Esophagus muscularis mucosa (tissue), 4 donors: Measurements from ENCODE around the gene THOP1. TPM values are rescaled to one million over a fixed set of nuclear protein-coding genes. Genes with fewer than 3 reads are reported as not detected.

Experiments
- DNase-seq: peaks from one replicate; pipeline ENCODE4 v3.0.0-alpha.2; 2017; ENCODE audit errors: extremely low spot score
- H3K27ac ChIP-seq, 4 donors: fragments of 200-600 bp; sonication (generic); replicated peaks in 1 of 4; 1 replicate in 3 of 4; 2 replicates in 1 of 4; pipeline ENCODE4 v1.5.1; 2016 to 2019; ENCODE audit warnings: mild to moderate bottlenecking in 1 of 4
- H3K27me3 ChIP-seq, 4 donors: fragments of 200-600 bp; sonication (generic); one replicate each; pipeline versions ENCODE4 v1.5.1 to v1.6.0; 2016 to 2019
- H3K36me3 ChIP-seq, 4 donors: fragments of 200-600 bp; sonication (generic); one replicate each; pipeline ENCODE4 v1.5.1; 2016 to 2019
- H3K4me1 ChIP-seq, 4 donors: fragments of 200-600 bp; sonication (generic); one replicate each; pipeline ENCODE4 v1.5.1; 2016 to 2019
- H3K4me3 ChIP-seq, 4 donors: fragments of 200-600 bp; sonication (generic); 1 replicate in 2 of 4; 2 replicates in 2 of 4; pipeline ENCODE4 v1.5.1; 2016 to 2019; ENCODE audit warnings: mild to moderate bottlenecking in 4 of 4, moderate library complexity in 1 of 4
- H3K9me3 ChIP-seq, 4 donors: fragments of 200-600 bp; sonication (generic); 1 replicate in 3 of 4; 2 replicates in 1 of 4; pipeline ENCODE4 v1.5.1; 2016 to 2019
- CTCF ChIP-seq, 3 experiments: fragments of 200-600 bp in 2 of 3; fragments of 450-650 bp in 1 of 3; sonication (generic) in 2 of 3; IDR thresholded peaks; one replicate each; pipeline ENCODE4 v1.5.1; 2017 to 2019; ENCODE audit warnings: antibody characterized with exemption in 3 of 3, mild to moderate bottlenecking in 2 of 3, moderate library complexity in 1 of 3
- EP300 ChIP-seq: sonication (generic); formaldehyde crosslinking; IDR thresholded peaks from one replicate; pipeline ENCODE4 v1.6.1; 2017; ENCODE audit warnings: antibody characterized with exemption
- POLR2A ChIP-seq: fragments of 450-650 bp; IDR thresholded peaks from one replicate; pipeline ENCODE4 v1.6.1; 2017; ENCODE audit warnings: antibody characterized with exemption, moderate library complexity, mild to moderate bottlenecking, low read depth
- POLR2AphosphoS5 ChIP-seq, 2 donors: sonication (generic); formaldehyde crosslinking; IDR thresholded peaks; one replicate each; pipeline ENCODE4 v1.6.1; 2017; ENCODE audit warnings: antibody characterized with exemption in 2 of 2
- WGBS: methylation state at CpG from one replicate; pipeline ENCODE4 v1.1.5; 2018; 5-methylcytosine and 5-hydroxymethylcytosine counted together
- intact Hi-C: fragments of 100-400 bp; cut with DNase I; formaldehyde crosslinking; loops from one replicate; pipeline ENCODE4 v1.15.1; 2023
- total RNA-seq, 4 donors: library from RNA; depleted of rRNA; stranded (reverse); fragments of >200 nt; gene quantifications; one replicate each; pipeline versions ENCODE4 v1.1.0 to v1.2.1, GENCODE V29; 2016

The THOP1 gene
- total RNA-seq, 4 donors from 2014 or later, result 22.8 to 65.3 (median 42.4) TPM

GRCh38 chr19:2837430-2837829 is 52.1 kb downstream of the THOP1 start:
- no peak for DNase-seq
- H3K36me3 ChIP-seq, result peaks cover 22 to 44% (median 35%) of the 10 kb centered on the region in 4 donors
- no peak overlapping the region for H3K4me3 ChIP-seq
- H3K4me1 ChIP-seq, result peaks cover 3 to 14% (median 10%) of the 10 kb centered on the region in 4 donors
- intact Hi-C loops, result no loop called here
- WGBS, result 94% methylated on average over 4 of the region's 4 CpGs
- peaks cover 12 to 58% (median 45%) of the 10 kb centered on the region in 4 donors for H3K9me3 ChIP-seq
- TF ChIP-seq POLR2A (no peak), CTCF (IDR thresholded peaks at IDR 0.05) (no peak), EP300 (no peak), POLR2AphosphoS5 (IDR thresholded peaks at IDR 0.05) (no peak)
- no peaks in the 10 kb centered on the region for H3K27me3 ChIP-seq
- H3K27ac ChIP-seq, result no peak overlapping the region

GRCh38 chr19:2840794-2841791 is 55.8 kb downstream of the THOP1 start, which contains the start of gene ZNF555:
ZNF555 (plus strand) TSS chr19:2841475; CDS start chr19:2841573, 98 bp downstream.
- H3K4me1 ChIP-seq, result peaks cover 15 to 26% (median 17%) of the 10 kb centered on the region in 4 donors
- peak within 1 kb of the TSS; percentile 85 to 94 (median 92) for H3K27ac ChIP-seq
- peak; percentile 100 for DNase-seq
- intact Hi-C loops, result no loop called here
- H3K4me3 ChIP-seq, result peak within 1 kb of the TSS; percentile 88 to 95 (median 89)
- H3K9me3 ChIP-seq, result peaks cover 0 to 31% (median 11%) of the 10 kb centered on the region in 4 donors
- H3K27me3 ChIP-seq, result no peaks in the 10 kb centered on the region
- 0% methylated on average over 39 of the region's 106 CpGs for WGBS
- peaks cover 0 to 24% (median 6%) of the 10 kb centered on the region in 4 donors for H3K36me3 ChIP-seq
- TF ChIP-seq POLR2AphosphoS5 (IDR thresholded peaks at IDR 0.05), result peak; percentile 74 to 86
- no peak for TF ChIP-seq EP300
- TF ChIP-seq POLR2A, result no peak
- peak; percentile 50 to 70 (median 52) for TF ChIP-seq CTCF (IDR thresholded peaks at IDR 0.05)

- H3K9me3 ChIP-seq, result peaks cover 0 to 23% (median 11%) of the 10 kb centered on the region in 4 donors
- H3K27me3 ChIP-seq, result no peaks in the 10 kb centered on the region
- no peak for TF ChIP-seq EP300
- TF ChIP-seq POLR2A, result no peak
- TF ChIP-seq POLR2AphosphoS5 (IDR thresholded peaks at IDR 0.05), result no peak
- no peak for TF ChIP-seq CTCF (IDR thresholded peaks at IDR 0.05)
- intact Hi-C loops, result no loop called here
- peak overlapping the region; percentile 85 to 94 (median 92) for H3K27ac ChIP-seq
- DNase-seq, result no peak
- peaks cover 0 to 23% (median 3%) of the 10 kb centered on the region in 4 donors for H3K36me3 ChIP-seq
- H3K4me1 ChIP-seq, result peaks cover 17 to 26% (median 17%) of the 10 kb centered on the region in 4 donors
- H3K4me3 ChIP-seq, result peak overlapping the region; percentile 88 to 95 (median 89)
- WGBS, result 7% methylated on average over 21 of the region's 62 CpGs
Observed at GRCh38 chr19:2841855-2842574, 56.7 kb downstream of the THOP1 start.

GRCh38 chr19:2845107-2845506 is 59.8 kb downstream of the THOP1 start:
- H3K4me1 ChIP-seq, result peaks cover 17 to 26% (median 17%) of the 10 kb centered on the region in 4 donors
- H3K36me3 ChIP-seq, result peaks cover under 1 to 37% (median 7%) of the 10 kb centered on the region in 4 donors
- TF ChIP-seq POLR2AphosphoS5 (IDR thresholded peaks at IDR 0.05) (no peak), EP300 (no peak), POLR2A (no peak), CTCF (IDR thresholded peaks at IDR 0.05) (no peak)
- H3K9me3 ChIP-seq, result peaks cover 0 to 37% (median 10%) of the 10 kb centered on the region in 4 donors
- H3K27ac ChIP-seq, result no peak overlapping the region
- no peak for DNase-seq
- no peak overlapping the region for H3K4me3 ChIP-seq
- H3K27me3 ChIP-seq, result no peaks in the 10 kb centered on the region
- intact Hi-C loops, result no loop called here
- 92% methylated on average over 2 of the region's 2 CpGs for WGBS
